HK-2 (cell line): ENCODE measurements around the gene HIRA.
"Not testable (repeated sequence)": the region's sequence is repeated elsewhere in the genome, so short reads cannot be mapped to it uniquely, and the experiment has no call there.

Experiments
- DNase-seq: peaks from one replicate; pipeline ENCODE4 v3.0.0-alpha.2; 2018; ENCODE audit not compliant: unreplicated experiment

Gene HIRA

DNA sequence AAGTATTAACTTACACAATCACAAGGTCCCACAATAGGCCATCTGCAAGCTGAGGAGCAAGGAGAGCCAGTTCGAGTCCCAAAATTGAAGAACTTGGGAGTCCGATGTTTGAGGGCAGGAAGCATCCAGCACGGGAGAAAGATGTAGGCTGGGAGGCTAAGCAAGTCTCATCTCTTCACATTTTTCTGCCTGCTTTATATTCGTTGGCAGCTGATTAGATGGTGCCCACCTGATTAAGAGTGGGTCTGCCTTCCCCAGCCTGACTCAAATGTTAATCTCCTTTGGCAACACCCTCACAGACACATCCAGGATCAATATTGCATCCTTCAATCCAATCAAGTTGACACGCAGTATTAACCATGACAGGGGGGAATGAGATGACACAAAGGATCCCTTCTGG is 101.3 kb downstream of the HIRA start:
- DNase-seq, result not testable (repeated sequence)

DNA sequence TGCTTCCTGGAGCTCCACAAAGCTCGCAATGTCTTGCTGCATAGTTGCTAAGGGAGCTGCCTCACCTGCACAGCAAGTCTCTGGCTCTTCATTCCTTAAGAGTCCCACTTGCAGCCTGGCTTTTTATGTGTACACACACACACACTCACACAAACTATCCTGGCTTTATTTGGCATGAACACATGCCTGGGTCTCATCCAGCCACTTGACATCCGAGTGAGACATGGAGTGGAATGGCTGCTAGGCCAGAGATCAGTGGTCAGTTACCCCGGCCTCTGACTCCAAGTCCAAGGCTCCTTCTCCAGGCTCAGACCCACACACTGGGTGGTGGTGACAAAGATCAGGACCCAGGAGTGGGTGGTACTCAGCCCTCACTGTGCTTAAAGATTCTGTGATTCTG is 102.1 kb downstream of the HIRA start:
- no peak for DNase-seq

DNA sequence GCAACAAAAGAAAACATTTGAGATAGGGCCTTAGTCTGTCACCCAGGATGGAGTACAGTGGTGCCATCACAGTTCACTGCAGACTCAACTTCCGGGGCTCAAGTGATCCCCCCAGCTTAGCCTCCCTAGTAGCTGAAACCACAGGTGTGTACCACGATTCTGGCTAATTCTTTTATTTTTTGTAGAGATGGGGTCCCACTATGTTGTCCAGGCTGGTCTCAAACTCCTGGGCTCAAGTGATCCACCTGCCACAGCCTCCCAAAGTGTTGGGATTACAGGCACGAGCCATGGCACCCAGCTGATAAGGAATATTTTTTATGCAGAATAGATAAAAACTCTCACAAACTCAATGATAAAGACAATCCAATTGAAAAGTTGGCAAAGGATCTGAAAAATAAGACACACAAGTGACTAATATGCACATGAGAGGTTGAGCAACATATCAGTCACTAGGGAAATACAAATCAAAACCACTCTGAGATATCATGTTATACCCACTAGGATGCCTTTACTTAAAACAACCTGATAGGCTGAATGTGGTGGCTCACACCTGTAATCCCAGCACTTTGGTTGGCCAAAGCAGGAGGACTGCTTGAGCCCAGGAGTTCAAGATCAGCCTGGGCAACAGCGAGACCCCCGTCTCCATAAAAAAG is 106.1 kb downstream of the HIRA start:
- DNase-seq, result no peak

DNA sequence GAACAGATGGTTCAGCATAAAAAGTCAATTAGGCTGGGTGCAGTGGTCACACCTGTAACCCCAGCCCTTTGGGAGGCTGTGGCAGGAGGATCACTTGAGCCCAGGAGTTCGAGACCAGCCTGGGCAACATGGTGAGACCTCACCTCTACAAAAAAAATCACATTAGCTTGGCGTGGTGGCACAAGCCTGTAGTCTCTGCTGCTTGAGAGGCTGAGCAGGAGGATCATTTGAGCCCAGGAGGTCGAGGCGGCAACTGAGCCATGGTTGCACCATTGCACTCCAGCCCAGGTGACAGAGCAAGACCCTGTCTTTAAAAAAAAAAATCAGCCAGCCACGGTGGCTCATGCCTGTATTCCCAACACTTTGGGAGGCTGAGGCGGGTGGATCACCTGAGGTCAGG is 108.1 kb downstream of the HIRA start:
- not testable (repeated sequence) for DNase-seq

DNA sequence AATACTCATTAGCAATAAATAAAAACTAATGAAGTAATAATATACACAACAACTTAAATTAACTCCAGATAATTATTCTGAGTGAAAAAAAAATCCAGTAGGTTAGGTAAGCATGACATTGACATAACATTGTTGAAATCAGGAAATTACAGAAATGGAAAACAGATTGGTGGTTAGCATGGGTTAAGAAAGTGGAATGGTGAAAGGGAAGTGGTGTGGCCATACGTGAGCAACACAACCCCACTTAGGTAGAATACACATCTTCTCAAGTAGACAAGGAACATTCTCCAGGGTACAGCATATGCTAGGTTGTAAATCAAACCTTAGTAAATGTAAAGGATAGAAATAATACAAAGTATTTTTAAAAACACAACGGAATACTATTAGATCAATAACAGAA is 109.8 kb downstream of the HIRA start:
- DNase-seq, result no peak

DNA sequence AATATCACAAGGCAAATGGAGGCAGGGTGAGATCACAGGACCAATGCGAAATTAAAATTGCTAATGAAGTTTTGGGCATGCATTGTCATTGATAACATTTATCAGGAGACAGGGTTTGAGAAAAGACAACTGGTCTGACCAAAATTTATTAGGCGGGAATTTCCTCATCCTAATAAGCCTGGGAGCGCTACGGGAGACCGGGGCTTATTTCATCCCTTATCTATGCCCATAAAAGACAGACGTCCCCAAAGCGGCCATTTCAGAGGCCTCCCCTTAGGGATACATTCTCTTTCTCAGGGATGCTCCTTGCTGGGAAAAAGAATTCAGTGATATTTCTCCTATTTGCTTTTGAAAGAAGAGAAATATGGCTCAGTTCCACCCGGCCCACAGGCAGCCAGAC is 111.4 kb downstream of the HIRA start:
- DNase-seq, result not testable (repeated sequence)

DNA sequence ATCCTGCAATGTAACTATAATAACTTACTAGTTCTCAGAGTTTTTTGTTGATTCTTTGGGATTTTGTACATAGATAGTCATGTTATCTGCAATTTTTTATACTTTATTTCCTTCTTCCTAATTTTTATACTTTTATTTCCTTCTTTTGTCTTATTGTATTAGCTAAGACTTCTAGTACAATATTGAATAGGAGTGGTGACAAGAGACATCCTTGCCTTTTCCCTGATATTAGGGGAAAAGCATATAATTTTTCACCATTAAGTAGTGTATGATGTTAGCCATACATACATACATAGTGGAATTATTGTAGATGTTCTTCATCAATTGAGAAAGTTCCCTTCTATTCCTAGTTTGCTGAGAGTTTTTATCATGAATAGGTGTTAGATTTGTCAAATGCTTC is 112.3 kb downstream of the HIRA start:
- no peak for DNase-seq

DNA sequence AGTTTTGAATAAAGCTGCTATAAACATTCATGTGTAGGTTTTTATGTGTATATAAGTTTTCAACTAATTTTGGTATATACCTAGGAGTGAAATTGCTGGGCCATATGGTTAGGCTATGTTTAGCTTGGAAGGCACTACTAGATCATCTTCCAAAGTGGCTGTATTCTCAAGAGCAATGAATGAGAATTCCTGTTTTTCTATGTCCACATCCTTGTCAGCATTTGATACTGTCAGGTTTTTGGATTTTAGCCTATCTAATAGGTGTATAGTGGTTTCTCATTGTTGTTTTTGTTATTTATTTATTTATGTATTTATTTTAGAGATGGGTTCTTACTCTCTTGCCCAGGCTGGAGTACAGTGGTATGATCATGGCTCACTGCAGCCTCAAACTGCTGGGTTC is 113.7 kb downstream of the HIRA start:
- DNase-seq, result no peak

DNA sequence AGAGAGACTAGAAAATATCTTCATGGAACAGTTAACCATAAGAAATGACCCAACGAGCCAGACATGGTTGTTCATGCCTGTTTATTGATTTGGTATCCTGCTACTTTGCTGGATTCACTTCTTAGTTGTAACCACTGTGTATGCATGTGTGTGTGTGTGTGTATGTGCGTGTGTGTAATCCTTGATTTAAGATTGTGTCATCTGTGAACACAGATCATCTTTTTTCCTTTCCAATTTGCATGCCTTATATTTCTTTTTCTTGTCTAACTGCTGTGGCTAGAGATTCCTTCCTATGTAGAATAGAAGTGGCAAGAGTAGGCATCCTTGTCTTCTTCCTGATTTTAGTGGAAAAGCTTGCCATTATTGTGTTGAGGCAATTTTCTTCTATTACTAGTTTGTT is 123.7 kb downstream of the HIRA start:
- DNase-seq, result no peak

DNA sequence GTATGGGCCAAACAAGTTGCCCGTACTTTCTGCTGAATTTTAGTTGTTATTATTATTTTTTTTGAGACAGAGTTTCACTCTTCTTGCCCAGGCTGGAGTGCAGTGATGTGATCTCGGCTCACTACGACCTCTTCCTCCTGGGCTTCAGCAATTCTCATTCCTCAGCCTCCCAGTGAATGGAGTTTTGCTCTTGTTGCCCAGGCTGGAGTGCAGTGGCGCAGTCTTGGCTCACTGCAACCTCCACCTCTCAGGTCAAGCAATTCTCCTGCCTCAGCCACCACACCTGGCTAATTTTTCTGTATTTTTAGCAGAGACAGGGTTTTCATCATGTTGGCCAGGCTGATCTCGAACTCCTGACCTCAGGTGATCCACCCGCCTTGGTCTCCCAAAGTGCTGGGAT is 125.0 kb downstream of the HIRA start:
- not testable (repeated sequence) for DNase-seq

DNA sequence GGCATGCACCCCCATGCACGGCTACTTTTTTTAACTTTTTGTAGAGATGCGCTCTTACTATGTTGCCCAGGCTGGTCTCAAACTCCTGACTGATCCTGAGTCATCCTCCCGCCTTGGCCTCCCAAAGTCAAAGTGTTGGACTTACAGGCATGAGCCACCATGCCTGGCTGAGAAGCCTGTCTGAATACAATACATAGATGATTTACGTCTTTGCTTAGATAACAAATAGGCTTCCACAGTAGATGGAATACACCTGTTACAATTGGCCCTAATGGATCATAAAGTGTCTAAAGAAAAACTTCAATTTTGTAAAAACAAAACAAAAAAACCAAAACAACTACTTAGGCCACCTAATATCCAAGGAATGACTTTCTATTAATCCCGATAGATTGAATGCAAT is 127.0 kb downstream of the HIRA start:
- DNase-seq, result no peak

DNA sequence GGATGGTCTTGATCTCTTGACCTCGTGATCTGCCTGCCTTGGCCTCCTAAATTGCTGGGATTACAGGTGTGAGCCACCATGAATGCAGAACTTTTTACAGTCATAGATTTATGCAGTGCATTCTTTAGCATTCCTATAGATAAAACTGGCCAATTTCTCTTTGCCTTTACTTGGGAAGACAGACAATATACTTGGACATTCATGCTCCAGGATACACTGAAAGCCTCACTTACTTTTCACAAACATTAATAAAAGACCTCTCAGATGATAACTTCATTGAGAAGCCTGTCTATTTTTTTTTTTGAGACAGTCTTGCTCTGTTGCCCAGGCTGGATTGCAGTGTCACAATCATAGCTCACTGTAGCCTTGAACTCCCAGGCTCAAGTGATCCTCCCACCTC is 127.7 kb downstream of the HIRA start:
- no peak for DNase-seq

DNA sequence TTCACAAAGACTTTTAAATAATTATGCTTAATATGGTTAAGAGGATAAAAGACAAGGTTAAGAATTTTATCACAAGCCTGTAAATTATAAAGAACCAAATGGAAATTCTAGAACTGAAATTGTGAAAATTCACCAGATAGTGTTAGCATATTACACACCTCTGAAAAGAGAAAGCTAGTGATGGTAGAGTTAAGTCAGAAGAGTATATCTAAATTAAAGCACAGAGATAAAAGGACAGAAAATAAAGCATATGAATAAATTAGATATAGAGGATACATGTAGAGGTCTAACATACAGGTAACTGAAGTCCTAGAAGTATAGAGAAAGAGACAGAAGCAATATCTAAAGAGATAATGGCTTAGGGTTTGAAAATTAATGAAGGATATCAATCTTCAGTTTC is 135.8 kb downstream of the HIRA start:
- no peak for DNase-seq

DNA sequence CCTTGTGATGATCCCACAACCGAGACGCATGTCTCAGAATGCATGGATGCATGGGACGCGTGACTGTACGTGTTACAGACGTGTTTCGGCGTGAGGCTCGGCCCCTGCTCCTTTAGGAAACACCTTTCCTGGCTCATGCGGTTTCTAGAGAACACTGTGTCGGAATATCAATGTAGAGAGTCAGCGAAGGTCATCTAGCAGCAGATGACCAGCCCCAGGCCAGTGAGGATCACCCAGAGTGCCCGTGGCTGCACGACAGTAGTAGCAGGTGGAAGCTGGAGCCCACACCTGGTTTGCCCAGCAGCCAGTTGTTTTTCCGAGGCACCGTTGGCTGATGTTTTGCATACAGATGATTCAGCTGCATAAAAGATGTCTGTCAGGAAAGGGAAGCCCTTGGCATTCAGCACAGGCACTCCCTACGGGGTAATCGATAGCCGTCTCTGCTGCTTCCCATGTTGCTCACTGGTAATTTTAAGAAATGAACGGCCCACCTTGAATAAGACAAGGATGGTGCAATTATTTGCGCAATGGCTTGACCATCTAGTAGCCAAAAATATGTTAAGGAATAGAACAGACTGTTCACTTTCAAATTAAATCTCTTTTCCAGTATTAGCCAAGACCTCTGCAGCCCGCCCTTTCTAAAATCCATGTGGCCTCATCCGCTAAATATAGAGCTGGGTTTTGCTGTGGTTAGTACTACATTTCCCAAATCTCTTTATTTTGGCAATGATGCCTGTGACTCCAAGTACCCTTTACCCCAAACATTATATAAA is 138.9 kb downstream of the HIRA start:
- DNase-seq, result no peak

DNA sequence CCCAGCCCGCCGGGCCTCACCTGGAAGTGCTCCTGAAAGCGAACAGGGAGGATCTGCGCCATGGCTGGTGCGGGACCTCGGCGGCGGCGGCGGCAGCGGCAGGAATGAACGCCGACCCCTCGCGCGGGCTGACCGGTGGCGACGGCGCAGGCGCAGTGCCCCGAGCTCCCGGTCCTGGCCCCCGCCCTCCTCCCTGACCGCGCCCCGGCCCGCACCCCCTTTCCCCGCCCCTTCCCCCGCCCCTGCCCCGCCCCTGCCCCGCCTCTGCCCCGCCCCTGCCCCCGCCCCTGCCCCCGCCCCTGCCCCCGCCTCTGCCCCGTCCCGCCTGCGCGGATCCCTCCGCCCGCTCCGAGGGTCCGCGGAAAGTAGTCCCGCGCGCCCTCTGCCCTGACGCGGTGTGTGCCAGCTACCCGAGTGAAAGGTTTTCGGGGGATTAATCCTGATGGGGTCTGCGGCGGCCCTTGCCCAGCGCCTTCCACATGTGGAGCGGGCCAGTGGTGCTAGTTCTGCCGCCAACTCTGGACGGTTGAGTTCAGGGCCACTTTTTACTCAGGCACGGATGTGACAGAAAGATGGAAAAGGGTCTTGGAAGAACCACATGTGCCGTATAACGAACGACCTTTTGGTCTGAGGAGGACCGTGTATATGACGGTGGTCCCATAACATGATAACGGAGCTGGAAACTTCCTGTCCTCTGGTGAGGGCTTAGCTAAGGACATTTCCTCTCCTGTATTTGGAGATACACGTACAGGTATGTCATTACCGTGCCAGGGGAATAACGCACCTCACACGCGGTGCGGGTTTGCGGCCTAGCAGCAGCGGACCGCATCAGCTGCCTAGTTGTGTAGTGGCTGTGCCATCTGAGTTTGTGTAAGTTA is 139.7 kb downstream of the HIRA start, which contains the start of gene CLTCL1:
CLTCL1 (minus strand) TSS at position 140 of the 878 bp plus-strand sequence; CDS start at position 62, 78 bp downstream.
- DNase-seq, result peak; percentile 81

DNA sequence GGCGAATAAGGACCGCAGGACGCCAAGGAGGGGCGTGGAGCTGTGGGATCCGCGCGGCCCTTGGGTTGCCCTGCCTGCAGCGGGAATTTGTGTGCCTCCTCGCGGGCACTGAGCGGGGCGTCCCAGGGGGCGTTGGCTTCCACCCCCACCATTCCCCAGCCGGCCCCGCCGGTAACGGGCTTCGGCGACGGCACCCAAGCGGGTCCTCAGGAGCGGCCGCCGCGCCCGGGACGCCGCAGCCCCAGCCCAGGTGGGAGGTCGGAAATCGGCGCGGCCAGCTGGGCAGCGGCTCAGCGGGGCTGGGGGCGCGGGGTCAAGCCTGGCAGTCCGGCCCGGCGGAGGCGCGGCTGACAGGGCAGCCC is 140.3 kb downstream of the HIRA start:
- peak; percentile 36 for DNase-seq

DNA sequence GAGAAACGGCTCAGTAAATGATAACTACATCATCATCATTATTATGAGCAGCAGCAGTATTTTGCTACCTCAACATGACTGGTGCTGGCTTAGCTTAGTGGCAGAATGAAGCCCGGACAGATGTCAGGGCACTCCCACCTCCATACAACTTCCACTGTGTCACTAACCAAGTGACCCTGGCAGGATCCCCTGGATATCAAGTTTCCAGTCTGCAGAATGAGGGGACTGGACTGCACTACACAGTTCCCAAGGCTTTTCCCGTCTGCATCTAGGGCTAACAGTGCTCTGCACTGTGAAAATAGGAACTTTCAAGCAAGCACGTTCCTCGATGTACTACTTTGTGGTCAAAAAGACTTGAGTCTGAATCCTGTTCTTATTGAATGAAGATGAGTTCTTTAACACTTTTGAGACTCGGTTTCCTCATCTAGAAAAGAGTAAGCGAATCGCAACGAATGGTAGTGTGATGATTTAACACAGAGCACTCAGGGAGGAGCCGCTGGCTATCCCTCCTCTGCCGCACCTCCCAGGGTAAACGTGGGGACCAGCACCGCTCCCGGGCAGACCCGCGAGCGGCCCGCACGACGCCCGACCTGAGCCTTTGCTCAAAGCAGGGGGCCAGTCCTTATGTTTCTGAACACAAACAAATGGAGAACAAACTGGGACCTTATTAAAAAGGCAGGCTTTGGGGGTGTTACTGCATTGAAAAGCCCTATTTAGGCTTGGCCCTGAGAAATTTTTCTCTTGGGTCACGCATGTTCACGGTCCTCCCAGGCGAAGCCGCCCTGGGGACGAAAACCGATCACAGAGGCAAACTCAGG is 140.9 kb downstream of the HIRA start:
- DNase-seq, result no peak

DNA sequence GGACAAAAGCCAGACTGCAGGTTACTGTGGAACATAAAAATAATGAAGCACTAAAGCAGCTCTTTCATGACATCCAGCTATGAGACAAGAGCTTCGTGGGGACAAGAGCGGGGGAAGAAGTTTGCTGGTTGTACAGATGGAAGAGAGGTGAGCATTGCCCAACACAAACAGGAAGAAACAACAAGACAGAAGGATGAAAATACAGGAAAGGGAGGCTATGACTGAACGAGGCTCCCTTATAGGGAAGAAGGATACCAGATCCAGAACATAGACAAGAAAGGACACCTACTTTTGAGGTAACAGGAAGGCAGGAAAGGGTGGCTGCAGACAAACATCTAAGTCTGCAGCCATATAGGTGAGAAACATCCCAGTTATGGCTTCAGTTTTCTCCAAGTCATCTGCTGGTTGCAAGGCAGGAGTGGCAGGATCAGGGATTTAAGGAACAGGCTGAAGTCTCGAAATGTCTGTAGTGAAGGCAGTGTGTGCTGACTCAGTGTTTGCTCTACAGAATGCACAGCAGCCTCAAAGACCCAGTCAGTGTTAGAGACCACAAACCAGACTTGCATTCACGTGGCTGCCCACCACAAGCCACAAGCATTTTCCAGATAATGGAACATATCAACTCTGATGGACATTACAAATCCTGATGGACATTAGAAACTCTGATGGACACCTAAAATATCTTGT is 141.9 kb downstream of the HIRA start:
- peak; percentile 55 for DNase-seq

DNA sequence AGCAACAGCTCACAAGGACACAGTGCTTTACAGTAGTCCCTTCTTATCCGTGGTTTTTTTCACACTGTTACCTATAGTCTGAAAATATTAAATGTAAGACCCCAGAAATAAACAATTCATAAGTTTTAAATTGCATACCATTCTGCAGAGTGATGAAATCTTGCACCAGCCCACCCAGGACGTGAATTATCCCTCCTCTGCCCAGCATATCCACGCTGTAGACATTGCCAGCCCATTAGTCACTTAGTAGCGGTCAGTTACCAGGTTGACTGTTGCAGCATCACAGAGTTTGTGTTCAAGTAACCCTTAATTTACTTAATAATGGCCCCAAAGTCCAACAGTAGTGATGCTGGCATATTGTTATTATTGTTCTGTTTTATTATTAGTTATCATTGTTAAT is 143.6 kb downstream of the HIRA start:
- DNase-seq, result peak; percentile 30

DNA sequence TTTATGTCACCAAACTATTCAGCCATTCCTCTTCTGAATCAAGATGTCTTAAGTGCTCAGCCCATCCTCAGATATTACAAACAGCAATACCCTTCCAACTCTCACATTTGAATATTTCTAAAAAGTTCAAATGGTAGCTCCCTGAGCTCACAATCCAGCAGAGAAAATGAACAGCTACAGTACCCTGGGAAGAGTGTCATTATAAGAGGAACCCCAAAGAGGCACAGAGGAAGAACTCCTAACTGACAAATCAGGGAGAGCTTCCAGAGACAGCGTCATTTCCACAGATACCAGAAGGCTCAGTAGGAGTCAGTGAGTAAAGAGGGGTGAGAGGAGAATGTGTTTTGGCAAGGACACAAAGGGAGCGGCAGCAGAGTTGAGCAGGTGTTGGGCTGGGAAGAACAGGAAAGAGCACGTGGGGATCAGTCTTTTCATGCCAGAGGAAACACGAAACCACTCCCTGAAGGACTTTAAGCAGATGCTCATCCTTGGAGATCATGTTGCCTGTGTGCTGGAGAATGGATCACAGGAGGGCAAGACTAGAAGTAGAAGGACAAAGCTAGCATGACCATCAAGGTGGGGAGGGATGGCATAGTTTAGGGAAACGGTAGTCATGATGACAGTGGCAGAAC is 144.3 kb downstream of the HIRA start:
- no peak for DNase-seq

DNA sequence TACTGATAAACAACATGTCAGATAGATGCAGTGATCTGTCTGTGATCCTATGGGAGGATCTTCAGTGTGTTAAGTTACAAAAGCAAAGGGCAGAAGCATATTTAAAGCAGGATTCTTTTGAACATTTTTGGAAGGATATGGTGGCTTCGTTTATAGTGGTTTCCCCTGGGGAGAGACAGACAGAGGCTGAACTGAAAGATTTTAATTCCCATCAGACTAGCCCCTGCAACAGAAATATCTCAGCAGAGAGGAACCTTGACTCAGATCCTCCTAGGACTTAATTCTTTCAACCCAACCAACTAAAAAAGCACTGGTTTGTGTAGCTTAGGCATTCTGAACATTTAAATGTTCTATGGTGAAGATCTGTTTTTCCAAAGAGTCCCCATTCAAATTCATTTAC is 145.7 kb downstream of the HIRA start:
- no peak for DNase-seq
